Spleen (tissue), 11 donors: ENCODE measurements around the gene EEIG2. TPM values are rescaled to one million over a fixed set of nuclear protein-coding genes. Genes with fewer than 3 reads are reported as not detected.

ENCODE experiments used
- DNase-seq: peaks from one replicate; pipeline ENCODE4 v3.0.0-alpha.2; 2020
- H3K27ac ChIP-seq, 8 donors: fragments of 200-600 bp; sonication (generic) in 7 of 8; 1 replicate in 4 of 8; 2 replicates in 4 of 8; pipeline versions ENCODE4 v1.5.0 to v1.8.0; 2016 to 2021; ENCODE audit warnings: inconsistent platforms in 4 of 8, mild to moderate bottlenecking in 4 of 8, moderate library complexity in 1 of 8
- H3K27me3 ChIP-seq, 7 donors: fragments of 200-600 bp; sonication (generic) in 6 of 7; replicated peaks in 1 of 7; 1 replicate in 4 of 7; 2 replicates in 3 of 7; pipeline versions ENCODE4 v1.5.0 to v1.8.0; 2016 to 2021; ENCODE audit warnings: inconsistent platforms in 3 of 7, mild to moderate bottlenecking in 1 of 7
- H3K36me3 ChIP-seq, 6 donors: fragments of 200-600 bp; sonication (generic) in 5 of 6; 1 replicate in 4 of 6; 2 replicates in 2 of 6; pipeline versions ENCODE4 v1.5.0 to v1.8.0; 2016 to 2021; ENCODE audit warnings: inconsistent platforms in 2 of 6
- H3K4me1 ChIP-seq, 6 donors: fragments of 200-600 bp; sonication (generic) in 5 of 6; 1 replicate in 3 of 6; 2 replicates in 3 of 6; pipeline versions ENCODE4 v1.5.0 to v1.8.0; 2016 to 2021; ENCODE audit warnings: inconsistent platforms in 3 of 6
- H3K4me3 ChIP-seq, 8 donors: fragments of 200-600 bp; sonication (generic) in 7 of 8; 1 replicate in 4 of 8; 2 replicates in 4 of 8; pipeline versions ENCODE4 v1.5.0 to v1.8.0; 2016 to 2021; ENCODE audit warnings: inconsistent platforms in 4 of 8, mild to moderate bottlenecking in 4 of 8, moderate library complexity in 2 of 8
- H3K9me3 ChIP-seq, 8 donors: fragments of 200-600 bp; sonication (generic) in 7 of 8; 1 replicate in 4 of 8; 2 replicates in 4 of 8; pipeline versions ENCODE4 v1.5.0 to v1.8.0; 2016 to 2021; ENCODE audit warnings: inconsistent platforms in 4 of 8
- CTCF ChIP-seq, 11 experiments: fragments of 200-600 bp in 7 of 11; fragments of 450-650 bp in 4 of 11; sonication (generic) in 4 of 11; IDR thresholded peaks in 8 of 11; conservative IDR thresholded peaks in 3 of 11; 1 replicate in 7 of 11; 2 replicates in 4 of 11; pipeline versions ENCODE4 v1.4.0 to v1.8.0; 2016 to 2021; ENCODE audit warnings: antibody characterized with exemption in 11 of 11, inconsistent platforms in 4 of 11, mild to moderate bottlenecking in 1 of 11
- POLR2A ChIP-seq, 3 donors: fragments of 450-650 bp; IDR thresholded peaks; one replicate each; pipeline ENCODE4 v1.5.1; 2017; ENCODE audit warnings: antibody characterized with exemption in 3 of 3, mild to moderate bottlenecking in 1 of 3
- POLR2AphosphoS5 ChIP-seq, 3 donors: sonication (generic); formaldehyde crosslinking; IDR thresholded peaks; one replicate each; pipeline ENCODE4 v1.5.1; 2017; ENCODE audit warnings: antibody characterized with exemption in 3 of 3
- WGBS, 5 donors: extraction: QIAGEN DNeasy Blood & Tissue Kit in 3 of 5; methylation state at CpG; one replicate each; pipeline versions ENCODE4 v1.1.5 to v1.1.7; 2013 to 2018; 5-methylcytosine and 5-hydroxymethylcytosine counted together
- intact Hi-C: fragments of 100-400 bp; cut with DNase I; formaldehyde crosslinking; loops from one replicate; pipeline ENCODE4 v1.15.0; 2023; ENCODE audit warnings: low total_unique reads
- polyA plus RNA-seq, 3 donors: library from polyadenylated mRNA; stranded (reverse); fragments of 200-250 nt; gene quantifications; one replicate each; pipeline ENCODE4 v1.2.1, GENCODE V29; 2013
- total RNA-seq, 7 donors: library from RNA; depleted of rRNA in 3 of 7; stranded (reverse); fragments of >200 nt in 3 of 7; fragmentation: NEBNext Ultra II Directional in 4 of 7; extraction: Animal tissue kit (Norgen Biotek cat#: 25700) in 4 of 7; gene quantifications; one replicate each; pipeline versions ENCODE4 v1.1.0 to v1.2.1, GENCODE V29; 2016 to 2021
- donor health status: healthy with polysubstance abuse.
- donor health status: DM: no; HTN: no; CAD: no; lungs with moderate emphysema.
- donor health status: DM: no; HTN: no; CAD: no.
- donor health status: Bipolar disorder and iron deficiency.
- donor health status: healthy.
- donor health status: DM: no; HTN: no; CAD: no.
- donor health status: DM: yes; HTN: yes; CAD: no.

Gene EEIG2
- total and polyA plus RNA-seq, 10 donors = 3.3 to 21.1 (median 17.3) TPM

- intact Hi-C loops = no loop called here
- 37 to 56% (median 46%) methylated on average over 5 of the region's 5 CpGs for WGBS, 5 donors
- DNase-seq = no peak
- Histone ChIP-seq H3K4me3 (no peak overlapping the region), H3K4me1 (peaks cover 15 to 47% (median 33%) of the 10 kb centered on the region in 6 donors), H3K27ac (peak overlapping the region in 6 of 8 donors; percentile 11 to 64 (median 44)), H3K36me3 (no peaks in the 10 kb centered on the region), H3K27me3 (no peaks in the 10 kb centered on the region), H3K9me3 (peaks cover 0 to 20% (median 15%) of the 10 kb centered on the region in 8 donors)
- TF ChIP-seq CTCF (IDR thresholded peaks at IDR 0.05 in 8 of 11, conservative IDR thresholded peaks at IDR 0.05 in 3 of 11) = no peak
- TF ChIP-seq POLR2AphosphoS5 (IDR thresholded peaks at IDR 0.05) = no peak
Observed at GRCh38 chr1:108584428-108584856, 24.5 kb downstream of the EEIG2 start.

GRCh38 chr1:108585313-108585712 lies 25.4 kb downstream of the EEIG2 start:
- H3K27me3 ChIP-seq = no peaks in the 10 kb centered on the region
- no peak overlapping the region for H3K4me3 ChIP-seq
- WGBS, 5 donors = 68 to 88% (median 78%) methylated on average over 1 of the region's 1 CpG
- H3K27ac ChIP-seq = peak overlapping the region; percentile 11 to 64 (median 36)
- TF ChIP-seq POLR2AphosphoS5 (IDR thresholded peaks at IDR 0.05) (no peak), POLR2A (IDR thresholded peaks at IDR 0.05) (no peak), CTCF (IDR thresholded peaks at IDR 0.05 in 8 of 11, conservative IDR thresholded peaks at IDR 0.05 in 3 of 11) (no peak)
- DNase-seq = no peak
- intact Hi-C loops = no loop called here
- H3K4me1 ChIP-seq = peaks cover 20 to 56% (median 38%) of the 10 kb centered on the region in 6 donors
- no peaks in the 10 kb centered on the region for H3K36me3 ChIP-seq
- H3K9me3 ChIP-seq = peaks cover 0 to 13% (median 11%) of the 10 kb centered on the region in 8 donors

GRCh38 chr1:108590441-108590840 lies 30.5 kb downstream of the EEIG2 start:
- H3K4me1 ChIP-seq = peaks cover 24 to 75% (median 46%) of the 10 kb centered on the region in 6 donors
- intact Hi-C loops = no loop called here
- 15 to 39% (median 20%) methylated on average over 2 of the region's 2 CpGs for WGBS, 5 donors
- H3K27ac ChIP-seq = peak overlapping the region in 6 of 8 donors; percentile 40 to 67 (median 58)
- H3K36me3 ChIP-seq = no peaks in the 10 kb centered on the region
- H3K9me3 ChIP-seq = no peaks in the 10 kb centered on the region
- TF ChIP-seq CTCF (IDR thresholded peaks at IDR 0.05 in 8 of 11, conservative IDR thresholded peaks at IDR 0.05 in 3 of 11) (no peak), POLR2A (IDR thresholded peaks at IDR 0.05) (no peak), POLR2AphosphoS5 (IDR thresholded peaks at IDR 0.05) (no peak)
- no peak for DNase-seq
- H3K27me3 ChIP-seq = no peaks in the 10 kb centered on the region
- no peak overlapping the region for H3K4me3 ChIP-seq

- no peaks in the 10 kb centered on the region for H3K36me3 ChIP-seq
- intact Hi-C loops = no loop called here
- WGBS, 5 donors = 23 to 28% (median 25%) methylated on average over 3 of the region's 3 CpGs
- peak overlapping the region in 7 of 8 donors; percentile 40 to 67 (median 55) for H3K27ac ChIP-seq
- no peak overlapping the region for H3K4me3 ChIP-seq
- no peak for DNase-seq
- peaks cover 23 to 75% (median 43%) of the 10 kb centered on the region in 6 donors for H3K4me1 ChIP-seq
- H3K27me3 ChIP-seq = no peaks in the 10 kb centered on the region
- no peak for TF ChIP-seq POLR2AphosphoS5 (IDR thresholded peaks at IDR 0.05)
- TF ChIP-seq CTCF (IDR thresholded peaks at IDR 0.05 in 8 of 11, conservative IDR thresholded peaks at IDR 0.05 in 3 of 11) = no peak
- TF ChIP-seq POLR2A (IDR thresholded peaks at IDR 0.05) = no peak
- no peaks in the 10 kb centered on the region for H3K9me3 ChIP-seq
Observed at GRCh38 chr1:108590957-108591356, 31.1 kb downstream of the EEIG2 start.
